BLaER1 treated with 17β-estradiol and CSF1 and Interleukin-3, amounts not matched to agents 10 nM and 100 nM (cell line): ENCODE results near the gene CTBP2.
"Not testable (repeated sequence)": the region's sequence is repeated elsewhere in the genome, so short reads cannot be mapped to it uniquely, and the experiment has no call there.

Source experiments
- H3K27ac ChIP-seq, 11 experiments: shearing (Covaris generic); formaldehyde crosslinking; 2 replicates each; pipeline ENCODE4 v1.8.1; 2022
- H3K27me3 ChIP-seq, 11 experiments: shearing (Covaris generic); formaldehyde crosslinking; 2 replicates each; pipeline ENCODE4 v1.8.1; 2022
- H3K36me3 ChIP-seq, 11 experiments: shearing (Covaris generic); formaldehyde crosslinking; 2 replicates each; pipeline ENCODE4 v1.8.1; 2022
- H3K4me1 ChIP-seq, 10 experiments: shearing (Covaris generic); formaldehyde crosslinking; 2 replicates each; pipeline ENCODE4 v1.8.1; 2022
- H3K4me2 ChIP-seq, 11 experiments: shearing (Covaris generic); formaldehyde crosslinking; 2 replicates each; pipeline ENCODE4 v1.8.1; 2022
- H3K4me3 ChIP-seq, 10 experiments: shearing (Covaris generic); formaldehyde crosslinking; 2 replicates each; pipeline ENCODE4 v1.8.1; 2022
- H3K9ac ChIP-seq, 11 experiments: shearing (Covaris generic); formaldehyde crosslinking; 2 replicates each; pipeline ENCODE4 v1.8.1; 2022
- H3K9me3 ChIP-seq, 11 experiments: shearing (Covaris generic); formaldehyde crosslinking; replicated peaks in 1 of 11; 2 replicates each; pipeline ENCODE4 v1.8.1; 2022
- H4K20me1 ChIP-seq, 11 experiments: shearing (Covaris generic); formaldehyde crosslinking; 2 replicates each; pipeline ENCODE4 v1.8.1; 2022
- Cebpa-rat ChIP-seq, 11 experiments: shearing (Covaris generic); IDR thresholded peaks; 2 replicates each; pipeline ENCODE4 v1.8.1; 2022

CTBP2 gene

DNA sequence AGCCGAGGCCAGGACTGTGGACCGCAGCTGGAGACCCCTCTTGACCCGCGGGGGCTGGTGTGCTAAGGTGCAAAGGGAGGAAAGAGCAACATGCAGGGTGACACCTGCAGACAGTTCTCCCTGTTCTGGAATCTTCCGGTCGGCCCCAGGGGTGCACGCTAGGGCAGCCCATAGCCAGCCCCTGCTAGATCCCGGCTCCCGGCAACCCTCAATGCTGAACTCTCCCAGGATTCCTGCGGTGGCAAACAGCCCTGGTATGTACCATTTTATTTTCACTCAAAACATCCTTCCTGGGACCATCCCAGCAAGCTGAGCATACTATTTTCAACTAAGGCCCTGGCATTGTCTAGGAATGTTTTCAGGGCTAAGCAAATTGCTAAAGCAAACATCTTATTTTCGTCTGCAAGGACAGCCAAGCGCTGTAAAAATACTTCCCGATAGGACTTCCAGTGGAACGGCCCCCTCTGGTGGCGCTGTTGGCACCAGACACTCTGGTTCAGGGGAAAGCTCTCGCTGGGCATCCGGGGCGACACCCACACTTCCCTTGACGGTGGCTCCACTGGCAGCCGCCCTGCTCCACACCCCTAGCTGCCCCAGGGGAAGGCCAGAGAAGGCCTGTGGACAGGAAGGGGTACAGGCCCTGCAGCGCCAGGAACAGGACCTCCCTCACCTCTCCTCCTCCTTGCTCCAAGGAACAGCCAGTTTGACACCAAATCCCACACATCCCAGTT, 99.4 kb downstream of the CTBP2 start:
- H3K4me3 ChIP-seq: peak overlapping the region in 9 of 10 experiments; percentile 17 to 58 (median 41); a peak in 14 of 20 replicates
- no peaks in the 10 kb centered on the region for H3K9me3 ChIP-seq
- H3K4me1 ChIP-seq: peaks cover 98 to 100% (median 99%) of the 10 kb centered on the region in 10 experiments
- no peaks in the 10 kb centered on the region for H3K27me3 ChIP-seq
- H3K36me3 ChIP-seq: peaks cover 5 to 41% (median 30%) of the 10 kb centered on the region in 11 experiments; a peak in 19 of 22 replicates
- H4K20me1 ChIP-seq: peaks cover 57 to 100% (median 97%) of the 10 kb centered on the region in 11 experiments
- H3K27ac ChIP-seq: peak overlapping the region in 10 of 11 experiments; percentile 39 to 94 (median 86); a peak in 20 of 22 replicates
- peak overlapping the region; percentile 28 to 83 (median 76); a peak in 19 of 22 replicates for H3K9ac ChIP-seq
- no peak for TF ChIP-seq Cebpa-rat (IDR thresholded peaks at IDR 0.05)
- peak overlapping the region; percentile 86 to 99 (median 93) for H3K4me2 ChIP-seq

DNA sequence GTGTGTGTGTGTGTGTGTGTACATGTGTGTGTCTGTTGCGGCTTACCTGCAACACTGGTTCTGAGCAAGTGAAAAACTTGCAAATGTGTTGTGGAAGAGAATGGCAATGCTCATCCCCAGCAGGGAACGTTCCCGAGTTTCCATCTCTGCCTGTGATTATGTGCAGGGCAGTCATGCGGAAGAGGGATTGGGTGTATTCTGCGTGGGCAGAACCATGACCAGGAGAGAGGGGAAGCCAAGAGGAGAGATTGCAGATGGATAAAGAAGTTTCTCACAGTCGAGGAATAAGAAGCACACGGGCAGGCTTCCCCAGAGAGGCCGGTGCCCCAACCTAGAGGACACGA, 99.9 kb downstream of the CTBP2 start:
- H3K36me3 ChIP-seq: peaks cover 5 to 46% (median 34%) of the 10 kb centered on the region in 11 experiments; a peak in 21 of 22 replicates
- H3K27ac ChIP-seq: peak overlapping the region in 9 of 11 experiments; percentile 78 to 94 (median 87); a peak in 16 of 22 replicates
- H3K9me3 ChIP-seq: peaks cover 0 to 5% (median 3%) of the 10 kb centered on the region in 11 experiments; a peak in 7 of 22 replicates
- peak overlapping the region in 9 of 11 experiments; percentile 28 to 83 (median 76); a peak in 11 of 22 replicates for H3K9ac ChIP-seq
- H3K27me3 ChIP-seq: no peaks in the 10 kb centered on the region
- H3K4me2 ChIP-seq: peak overlapping the region; percentile 86 to 99 (median 93)
- H3K4me3 ChIP-seq: peak overlapping the region in 2 of 10 experiments; percentile 12 to 28; a peak in 1 of 20 replicates
- TF ChIP-seq Cebpa-rat (IDR thresholded peaks at IDR 0.05): no peak
- H3K4me1 ChIP-seq: peaks cover 98 to 100% (median 99%) of the 10 kb centered on the region in 10 experiments
- H4K20me1 ChIP-seq: peaks cover 57 to 100% (median 97%) of the 10 kb centered on the region in 11 experiments

DNA sequence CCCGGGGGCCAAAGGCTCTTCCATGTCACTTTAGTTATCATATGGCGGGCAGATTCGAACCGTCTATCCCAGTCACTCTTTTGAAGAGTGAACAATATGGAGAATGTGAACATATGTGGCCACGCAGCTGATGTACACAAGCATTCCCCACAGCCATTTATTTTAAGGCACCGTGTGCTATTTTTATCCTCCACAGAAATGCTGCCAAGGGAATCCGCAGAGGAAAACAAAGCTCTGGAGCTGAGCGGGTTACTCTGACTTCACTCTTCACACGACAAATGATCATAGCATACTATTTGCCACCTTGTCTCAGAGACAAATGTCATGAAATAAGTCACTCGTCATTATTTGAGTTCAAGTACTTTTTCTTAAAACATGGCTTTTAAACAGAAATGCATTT, 100.3 kb downstream of the CTBP2 start:
- Histone ChIP-seq H3K4me1 (peaks cover 98 to 100% (median 99%) of the 10 kb centered on the region in 10 experiments), H3K4me3 (no peak overlapping the region), H3K27me3 (no peaks in the 10 kb centered on the region), H3K9ac (peak overlapping the region in 2 of 11 experiments; percentile 12 to 83; a peak in 1 of 22 replicates), H3K27ac (peak overlapping the region in 4 of 11 experiments; percentile 46 to 94 (median 88); a peak in 4 of 22 replicates), H4K20me1 (peaks cover 59 to 100% (median 97%) of the 10 kb centered on the region in 11 experiments), H3K36me3 (peaks cover 5 to 50% (median 38%) of the 10 kb centered on the region in 11 experiments; a peak in 21 of 22 replicates), H3K9me3 (peaks cover 0 to 9% (median 7%) of the 10 kb centered on the region in 11 experiments; a peak in 13 of 22 replicates), H3K4me2 (peak overlapping the region; percentile 86 to 99 (median 96); a peak in 21 of 22 replicates)
- TF ChIP-seq Cebpa-rat (IDR thresholded peaks at IDR 0.05): no peak

DNA sequence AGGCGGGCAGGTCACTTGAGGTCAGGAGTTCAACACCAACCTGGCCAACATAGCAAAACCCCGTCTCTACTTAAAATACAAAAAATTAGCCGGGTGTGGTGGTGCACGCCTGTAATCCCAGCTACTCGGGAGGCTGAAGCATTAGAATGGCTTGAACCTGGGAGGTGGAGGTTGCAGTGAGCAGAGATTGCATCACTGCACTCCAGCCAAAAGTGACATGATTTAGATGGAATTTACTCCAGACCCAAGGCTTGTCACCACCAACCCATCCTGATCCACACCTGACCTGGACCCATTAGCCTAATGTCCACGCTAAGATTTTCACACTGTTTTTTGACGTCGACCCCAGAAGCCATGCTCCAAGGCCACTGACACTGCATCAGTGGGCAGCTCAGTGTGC, 101.0 kb downstream of the CTBP2 start:
- not testable (repeated sequence) for H3K27me3 ChIP-seq, H3K4me3 ChIP-seq
- peak overlapping the region; percentile 84 to 99 (median 96) for H3K4me2 ChIP-seq
- 0 out of 22 replicates have a peak overlapping the region, but pooled peaks of 1 of the 11 experiments have one; percentile 5 for H3K9ac ChIP-seq
- H3K9me3 ChIP-seq: peaks cover 0 to 16% (median 13%) of the 10 kb centered on the region in 11 experiments; a peak in 15 of 22 replicates
- peaks cover 97 to 100% (median 100%) of the 10 kb centered on the region in 10 experiments for H3K4me1 ChIP-seq
- H3K27ac ChIP-seq: 0 out of 22 replicates have a peak overlapping the region, but pooled peaks of 3 of the 11 experiments have one; percentile 1 to 94 (median 69)
- peaks cover 5 to 57% (median 45%) of the 10 kb centered on the region in 11 experiments; a peak in 21 of 22 replicates for H3K36me3 ChIP-seq
- H4K20me1 ChIP-seq: peaks cover 66 to 100% (median 100%) of the 10 kb centered on the region in 11 experiments

DNA sequence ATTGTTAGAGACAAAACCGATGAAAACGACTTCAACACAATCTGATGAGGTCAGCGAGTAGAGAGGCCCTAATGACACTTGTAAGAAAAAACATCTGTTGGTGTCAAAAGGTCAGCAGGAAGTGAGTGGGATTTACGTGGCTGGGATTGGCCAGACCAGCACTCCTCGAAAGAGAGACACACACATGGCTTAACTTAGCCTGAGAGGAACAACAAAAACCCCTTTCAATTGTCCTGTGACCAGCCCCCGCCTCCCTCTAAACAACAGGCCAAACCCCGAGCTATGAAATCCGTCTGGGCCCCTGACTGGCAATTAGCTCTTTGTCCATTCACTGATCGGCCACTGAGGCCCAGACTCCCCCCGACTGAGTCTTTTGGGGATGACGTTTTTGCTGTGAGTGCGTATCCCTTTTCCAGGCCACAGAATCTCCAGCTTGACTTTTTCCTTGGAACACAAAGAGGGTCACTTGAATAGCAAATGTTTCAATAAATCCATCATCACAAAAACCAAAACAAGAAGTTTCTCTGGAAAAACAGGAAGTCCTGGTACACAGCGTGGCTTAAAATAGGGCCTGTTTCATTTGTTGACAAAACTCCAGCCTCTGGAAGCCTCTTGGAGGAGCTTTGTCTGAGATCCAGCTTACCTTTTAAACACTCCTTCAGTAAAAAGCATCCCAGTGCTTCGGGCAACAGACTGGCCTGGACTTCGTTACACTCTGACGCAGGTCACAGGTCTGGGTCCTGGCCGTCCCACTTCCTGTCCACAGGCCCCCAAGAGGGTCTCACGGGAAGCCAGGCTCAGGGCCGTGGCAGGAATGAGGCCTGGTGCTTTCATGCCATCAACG, 103.0 kb downstream of the CTBP2 start:
- TF ChIP-seq Cebpa-rat (IDR thresholded peaks at IDR 0.05): no peak
- Histone ChIP-seq H3K4me3 (peak overlapping the region in 6 of 10 experiments; percentile 2 to 46 (median 28); a peak in 10 of 20 replicates), H3K9ac (peak overlapping the region; percentile 61 to 75 (median 71); a peak in 21 of 22 replicates), H3K4me2 (peak overlapping the region; percentile 84 to 99 (median 96)), H4K20me1 (peaks cover 86 to 100% (median 100%) of the 10 kb centered on the region in 11 experiments), H3K36me3 (peaks cover 9 to 76% (median 61%) of the 10 kb centered on the region in 11 experiments; a peak in 21 of 22 replicates), H3K9me3 (peaks cover 0 to 20% (median 17%) of the 10 kb centered on the region in 11 experiments; a peak in 15 of 22 replicates), H3K27ac (peak overlapping the region; percentile 54 to 86 (median 77); a peak in 21 of 22 replicates), H3K4me1 (peaks cover 77 to 100% (median 100%) of the 10 kb centered on the region in 10 experiments), H3K27me3 (no peaks in the 10 kb centered on the region)

DNA sequence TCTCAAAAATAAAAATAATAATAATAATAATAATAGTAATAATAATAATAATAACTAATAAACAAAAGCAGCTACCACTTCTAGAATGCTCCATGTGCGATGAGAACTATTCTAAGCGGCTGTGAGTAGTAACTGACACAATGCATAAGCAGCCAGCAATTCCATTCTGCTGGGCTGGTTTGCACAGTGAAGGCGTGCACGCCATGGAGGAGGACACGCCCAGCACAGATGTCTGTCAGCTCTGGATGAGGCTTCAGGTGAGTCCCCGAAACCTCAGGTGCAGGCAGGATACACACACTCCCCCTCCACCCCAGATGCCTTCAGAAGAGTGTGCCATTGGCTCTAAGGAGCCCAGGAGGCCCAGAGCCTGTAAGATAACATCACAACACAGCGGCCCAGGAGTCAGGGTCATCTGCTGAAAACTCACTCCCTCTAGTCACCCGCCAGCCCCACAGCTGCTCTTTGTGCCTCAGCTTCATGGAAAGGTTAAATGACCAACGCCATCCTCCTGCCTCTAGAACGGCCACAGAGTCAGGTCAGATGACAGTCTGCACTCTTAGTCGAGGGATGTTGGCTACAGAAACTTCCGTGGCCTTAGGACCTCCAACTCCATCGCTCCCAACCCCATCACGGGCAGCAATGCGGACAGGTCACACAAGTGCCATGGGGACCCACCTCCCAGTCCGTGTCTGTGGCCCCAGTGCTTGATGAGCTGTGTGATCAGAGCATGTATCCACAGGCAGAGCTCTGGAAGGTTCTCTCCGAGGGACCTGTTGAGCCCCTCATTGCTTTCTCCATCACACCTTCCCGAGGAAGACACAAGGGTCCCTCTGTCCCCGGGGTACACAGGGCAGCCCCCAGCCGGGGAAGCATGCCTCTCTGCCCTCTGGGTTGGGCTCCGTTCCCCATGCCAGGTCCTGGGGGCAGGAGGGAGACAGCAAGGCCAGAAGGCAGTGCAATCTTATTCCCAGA, 103.9 kb downstream of the CTBP2 start:
- TF ChIP-seq Cebpa-rat (IDR thresholded peaks at IDR 0.05): no peak
- Histone ChIP-seq H3K4me1 (peaks cover 68 to 100% (median 100%) of the 10 kb centered on the region in 10 experiments), H3K4me2 (peak overlapping the region; percentile 84 to 99 (median 96)), H3K9ac (peak overlapping the region in 10 of 11 experiments; percentile 61 to 75 (median 71); a peak in 14 of 22 replicates), H4K20me1 (peaks cover 92 to 100% (median 100%) of the 10 kb centered on the region in 11 experiments), H3K36me3 (peaks cover 12 to 82% (median 67%) of the 10 kb centered on the region in 11 experiments; a peak in 21 of 22 replicates), H3K4me3 (peak overlapping the region in 3 of 10 experiments; percentile 22 to 46 (median 30); a peak in 5 of 20 replicates), H3K27me3 (no peaks in the 10 kb centered on the region), H3K9me3 (peaks cover 0 to 20% (median 17%) of the 10 kb centered on the region in 11 experiments; a peak in 15 of 22 replicates), H3K27ac (peak overlapping the region; percentile 54 to 86 (median 77); a peak in 21 of 22 replicates)

DNA sequence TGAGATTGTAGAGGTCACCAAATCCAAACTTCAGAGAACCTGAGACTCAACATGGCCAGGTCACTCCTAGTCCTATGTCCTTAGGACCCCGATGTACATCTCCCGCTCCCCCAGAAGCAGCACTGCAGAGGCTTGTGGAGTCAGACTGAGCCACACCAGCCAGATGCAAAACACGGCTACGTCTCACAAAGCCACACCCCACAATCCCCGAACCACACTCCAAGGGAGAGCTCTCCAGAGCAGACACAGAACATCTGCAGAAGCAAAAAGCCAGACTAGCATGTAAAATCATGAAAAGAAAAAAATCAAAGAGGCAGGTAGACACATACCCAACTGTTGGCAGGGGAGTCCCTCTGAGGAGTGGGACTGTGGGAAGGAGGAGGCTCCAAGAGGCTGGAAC, 104.9 kb downstream of the CTBP2 start:
- no peak overlapping the region for H3K27ac ChIP-seq
- H3K9me3 ChIP-seq: peaks cover 0 to 20% (median 17%) of the 10 kb centered on the region in 11 experiments; a peak in 15 of 22 replicates
- peak overlapping the region; percentile 19 to 99 (median 95); a peak in 19 of 22 replicates for H3K4me2 ChIP-seq
- peaks cover 58 to 100% (median 99%) of the 10 kb centered on the region in 10 experiments for H3K4me1 ChIP-seq
- peaks cover 92 to 100% (median 100%) of the 10 kb centered on the region in 11 experiments for H4K20me1 ChIP-seq
- H3K36me3 ChIP-seq: peaks cover 15 to 87% (median 73%) of the 10 kb centered on the region in 11 experiments; a peak in 21 of 22 replicates
- no peak for TF ChIP-seq Cebpa-rat (IDR thresholded peaks at IDR 0.05)
- H3K27me3 ChIP-seq: no peaks in the 10 kb centered on the region
- H3K4me3 ChIP-seq: no peak overlapping the region
- H3K9ac ChIP-seq: no peak overlapping the region
